ENCODE results near the gene SAMHD1.

SAMHD1 gene

GRCh38 chr20:36865861-36866149 is 85.7 kb downstream of the SAMHD1 start:
- no peak overlapping the region for H3K9ac ChIP-seq
- H3K27ac ChIP-seq = 0 out of 2 replicates have a peak overlapping the region, but pooled peaks have one; percentile 51
- H4K20me1 ChIP-seq = peaks cover 19% of the 10 kb centered on the region
- H3K4me3 ChIP-seq = no peak overlapping the region
- H3K36me3 ChIP-seq = peaks cover 8% of the 10 kb centered on the region; the same call in 1 of the 2 replicates
- H3K4me2 ChIP-seq = 0 out of 2 replicates have a peak overlapping the region, but pooled peaks have one; percentile 57
- no peaks in the 10 kb centered on the region for H3K27me3 ChIP-seq
- no peak for TF ChIP-seq Cebpa-rat (IDR thresholded peaks at IDR 0.05)
- H3K4me1 ChIP-seq = peaks cover 48% of the 10 kb centered on the region
- H3K9me3 ChIP-seq = no peaks in the 10 kb centered on the region

GRCh38 chr20:36865076-36865860 is 86.2 kb downstream of the SAMHD1 start:
- Histone ChIP-seq H3K36me3 (peaks cover 14% of the 10 kb centered on the region; the same call in 1 of the 2 replicates), H3K9ac (no peak overlapping the region), H3K27me3 (no peaks in the 10 kb centered on the region), H3K9me3 (no peaks in the 10 kb centered on the region), H3K4me3 (no peak overlapping the region), H3K4me2 (peak overlapping the region; percentile 73; the same call in 1 of the 2 replicates), H3K4me1 (peaks cover 53% of the 10 kb centered on the region), H3K27ac (no peak overlapping the region), H4K20me1 (peaks cover 24% of the 10 kb centered on the region)
- no peak for TF ChIP-seq Cebpa-rat (IDR thresholded peaks at IDR 0.05)

GRCh38 chr20:36862857-36863668 is 88.4 kb downstream of the SAMHD1 start:
- Histone ChIP-seq H3K27ac (peak overlapping the region; percentile 98), H3K9ac (peak overlapping the region; percentile 99), H3K27me3 (no peaks in the 10 kb centered on the region), H3K9me3 (no peaks in the 10 kb centered on the region), H3K4me2 (peak overlapping the region; percentile 100), H3K4me1 (peaks cover 75% of the 10 kb centered on the region), H4K20me1 (peaks cover 47% of the 10 kb centered on the region), H3K36me3 (peaks cover 26% of the 10 kb centered on the region), H3K4me3 (peak overlapping the region; percentile 100)
- TF ChIP-seq Cebpa-rat (IDR thresholded peaks at IDR 0.05) = no peak

GRCh38 chr20:36861875-36862801 is 89.4 kb downstream of the SAMHD1 start:
- H3K9me3 ChIP-seq = no peaks in the 10 kb centered on the region
- H3K4me2 ChIP-seq = peak overlapping the region; percentile 100
- no peak for TF ChIP-seq Cebpa-rat (IDR thresholded peaks at IDR 0.05)
- no peaks in the 10 kb centered on the region for H3K27me3 ChIP-seq
- peak overlapping the region; percentile 99 for H3K9ac ChIP-seq
- peak overlapping the region; percentile 98 for H3K27ac ChIP-seq
- peaks cover 34% of the 10 kb centered on the region for H3K36me3 ChIP-seq
- peak overlapping the region; percentile 100 for H3K4me3 ChIP-seq
- H4K20me1 ChIP-seq = peaks cover 56% of the 10 kb centered on the region
- H3K4me1 ChIP-seq = peaks cover 80% of the 10 kb centered on the region

GRCh38 chr20:36861625-36861874 is 90.0 kb downstream of the SAMHD1 start:
- Histone ChIP-seq H3K4me3 (peak overlapping the region; percentile 100), H3K27ac (peak overlapping the region; percentile 98), H3K27me3 (no peaks in the 10 kb centered on the region), H4K20me1 (peaks cover 62% of the 10 kb centered on the region), H3K4me1 (peaks cover 80% of the 10 kb centered on the region), H3K36me3 (peaks cover 38% of the 10 kb centered on the region), H3K4me2 (peak overlapping the region; percentile 100), H3K9ac (peak overlapping the region; percentile 99), H3K9me3 (no peaks in the 10 kb centered on the region)
- no peak for TF ChIP-seq Cebpa-rat (IDR thresholded peaks at IDR 0.05)

GRCh38 chr20:36860811-36861624 is 90.5 kb downstream of the SAMHD1 start:
- Histone ChIP-seq H3K4me3 (peak overlapping the region; percentile 100), H3K27ac (peak overlapping the region; percentile 98), H3K9me3 (no peaks in the 10 kb centered on the region), H3K4me1 (peaks cover 80% of the 10 kb centered on the region), H3K36me3 (peaks cover 42% of the 10 kb centered on the region), H3K9ac (peak overlapping the region; percentile 99), H4K20me1 (peaks cover 67% of the 10 kb centered on the region), H3K27me3 (no peaks in the 10 kb centered on the region), H3K4me2 (peak overlapping the region; percentile 100)
- no peak for TF ChIP-seq Cebpa-rat (IDR thresholded peaks at IDR 0.05)

- Histone ChIP-seq H3K4me3 (peak overlapping the region; percentile 100), H3K4me1 (peaks cover 80% of the 10 kb centered on the region), H3K4me2 (peak overlapping the region; percentile 100), H3K27me3 (no peaks in the 10 kb centered on the region), H3K36me3 (peaks cover 49% of the 10 kb centered on the region), H3K9ac (peak overlapping the region; percentile 99), H3K9me3 (no peaks in the 10 kb centered on the region), H3K27ac (peak overlapping the region; percentile 98), H4K20me1 (peaks cover 74% of the 10 kb centered on the region)
- TF ChIP-seq Cebpa-rat (IDR thresholded peaks at IDR 0.05) = no peak
Observed at GRCh38 chr20:36860339-36860738, 91.2 kb downstream of the SAMHD1 start.

GRCh38 chr20:36859700-36860330 is 91.7 kb downstream of the SAMHD1 start:
- H3K4me3 ChIP-seq = peak overlapping the region; percentile 100; the same call in 1 of the 2 replicates
- H3K36me3 ChIP-seq = peaks cover 54% of the 10 kb centered on the region
- no peaks in the 10 kb centered on the region for H3K27me3 ChIP-seq
- no peaks in the 10 kb centered on the region for H3K9me3 ChIP-seq
- peak overlapping the region; percentile 44; the same call in 1 of the 2 replicates for H3K27ac ChIP-seq
- H4K20me1 ChIP-seq = peaks cover 79% of the 10 kb centered on the region
- H3K4me2 ChIP-seq = peak overlapping the region; percentile 100
- H3K4me1 ChIP-seq = peaks cover 83% of the 10 kb centered on the region
- peak overlapping the region; percentile 99 for H3K9ac ChIP-seq
- TF ChIP-seq Cebpa-rat (IDR thresholded peaks at IDR 0.05) = no peak

Measured in BLaER1 (cell line).